Camera-type eye (tissue), 1 donor: ENCODE data around the gene TSPY9. TPM values are rescaled to one million over a fixed set of nuclear protein-coding genes. Genes with fewer than 3 reads are reported as not detected.

Source experiments
- total RNA-seq: library from RNA; depleted of rRNA; stranded (reverse); fragments of >200 nt; gene quantifications from one replicate; pipeline ENCODE4 v1.2.3, GENCODE V29; 2014

TSPY9 gene, protein sequence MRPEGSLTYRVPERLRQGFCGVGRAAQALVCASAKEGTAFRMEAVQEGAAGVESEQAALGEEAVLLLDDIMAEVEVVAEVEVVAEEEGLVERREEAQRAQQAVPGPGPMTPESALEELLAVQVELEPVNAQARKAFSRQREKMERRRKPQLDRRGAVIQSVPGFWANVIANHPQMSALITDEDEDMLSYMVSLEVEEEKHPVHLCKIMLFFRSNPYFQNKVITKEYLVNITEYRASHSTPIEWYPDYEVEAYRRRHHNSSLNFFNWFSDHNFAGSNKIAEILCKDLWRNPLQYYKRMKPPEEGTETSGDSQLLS
- total RNA-seq = not detected

DNA sequence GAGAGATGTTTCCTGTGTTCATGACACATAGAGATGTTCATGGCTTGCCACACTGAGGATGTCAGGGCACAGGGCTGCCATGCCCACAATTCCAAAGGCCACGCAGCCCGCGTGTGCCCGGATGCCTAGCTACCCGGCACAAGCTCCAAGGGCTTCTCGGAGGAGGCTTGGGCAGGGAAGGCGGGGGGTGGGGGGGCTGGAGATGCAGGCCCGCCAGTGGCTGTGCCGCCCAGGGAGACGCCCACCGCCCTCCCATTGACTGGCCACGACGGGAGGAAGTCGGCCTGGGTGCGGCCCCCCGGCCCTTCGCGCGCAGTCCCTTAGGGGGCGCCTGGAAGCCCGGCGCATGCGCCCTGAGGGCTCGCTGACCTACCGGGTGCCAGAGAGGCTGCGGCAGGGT is at the start of gene TSPY9:
TSPY9 (plus strand) TSS at position 301 of the 400 bp plus-strand sequence; CDS start at position 347, 46 bp downstream.

DNA sequence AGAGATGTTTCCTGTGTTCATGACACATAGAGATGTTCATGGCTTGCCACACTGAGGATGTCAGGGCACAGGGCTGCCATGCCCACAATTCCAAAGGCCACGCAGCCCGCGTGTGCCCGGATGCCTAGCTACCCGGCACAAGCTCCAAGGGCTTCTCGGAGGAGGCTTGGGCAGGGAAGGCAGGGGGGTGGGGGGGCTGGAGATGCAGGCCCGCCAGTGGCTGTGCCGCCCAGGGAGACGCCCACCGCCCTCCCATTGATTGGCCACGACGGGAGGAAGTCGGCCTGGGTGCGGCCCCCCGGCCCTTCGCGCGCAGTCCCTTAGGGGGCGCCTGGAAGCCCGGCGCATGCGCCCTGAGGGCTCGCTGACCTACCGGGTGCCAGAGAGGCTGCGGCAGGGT is 20.4 kb upstream of the TSPY9 start, which contains the start of gene TSPY1:
TSPY1 (plus strand) TSS at position 301 of the 400 bp plus-strand sequence; CDS start at position 347, 46 bp downstream.

DNA sequence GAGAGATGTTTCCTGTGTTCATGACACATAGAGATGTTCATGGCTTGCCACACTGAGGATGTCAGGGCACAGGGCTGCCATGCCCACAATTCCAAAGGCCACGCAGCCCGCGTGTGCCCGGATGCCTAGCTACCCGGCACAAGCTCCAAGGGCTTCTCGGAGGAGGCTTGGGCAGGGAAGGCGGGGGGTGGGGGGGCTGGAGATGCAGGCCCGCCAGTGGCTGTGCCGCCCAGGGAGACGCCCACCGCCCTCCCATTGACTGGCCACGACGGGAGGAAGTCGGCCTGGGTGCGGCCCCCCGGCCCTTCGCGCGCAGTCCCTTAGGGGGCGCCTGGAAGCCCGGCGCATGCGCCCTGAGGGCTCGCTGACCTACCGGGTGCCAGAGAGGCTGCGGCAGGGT is 40.5 kb downstream of the TSPY9 start, which contains the start of gene TSPY10:
TSPY10 (plus strand) TSS at position 301 of the 400 bp plus-strand sequence; CDS start at position 347, 46 bp downstream.

Other genes with a start within 250 kb of the TSPY9 start
- gene TSPY4, start 149.8 kb upstream of the TSPY9 start, total RNA-seq = not detected
- not detected for gene TSPY8, start 129.5 kb upstream of the TSPY9 start, total RNA-seq
- not detected for gene TSPY3, start 88.8 kb upstream of the TSPY9 start, total RNA-seq
- gene TSPY1, start 20.3 kb upstream of the TSPY9 start, total RNA-seq = not detected
- gene TSPY10, start 40.6 kb downstream of the TSPY9 start, total RNA-seq = not detected